Dermis microvascular lymphatic vessel endothelial cell (primary cell): ENCODE data around the gene PPFIA2. TPM values are rescaled to one million over a fixed set of nuclear protein-coding genes. Genes with fewer than 3 reads are reported as not detected.

Experiments used
- DNase-seq, 2 donors: peaks; one replicate each; pipeline versions ENCODE4 v3.0.0 to v3.0.0-alpha.2; 2010; ENCODE audit warnings: low read depth in 2 of 2
- total RNA-seq: library from RNA; depleted of rRNA; stranded (reverse); fragments of >200 nt; gene quantifications from 2 replicates; pipeline ENCODE4 v1.2.1, GENCODE V29; 2014

The PPFIA2 gene
- total RNA-seq, result not detected in 2 replicates

- no peak for DNase-seq
Observed at GRCh38 chr12:81759190-81760051, at the start of gene PPFIA2. Gene PPFIA2 (minus strand): TSS chr12:81759350.

- no peak for DNase-seq
Observed at GRCh38 chr12:81800298-81801148, 41.4 kb upstream of the PPFIA2 start.

GRCh38 chr12:81798294-81798693, 39.1 kb upstream of the PPFIA2 start:
- no peak for DNase-seq

- no peak for DNase-seq
Observed at GRCh38 chr12:81797100-81797499, 38.0 kb upstream of the PPFIA2 start.

GRCh38 chr12:81792666-81793065, 33.5 kb upstream of the PPFIA2 start:
- DNase-seq, result no peak

GRCh38 chr12:81779216-81779615, 20.1 kb upstream of the PPFIA2 start:
- no peak for DNase-seq

- DNase-seq, result no peak
Observed at GRCh38 chr12:81778719-81779118, 19.6 kb upstream of the PPFIA2 start.

- DNase-seq, result no peak
Observed at GRCh38 chr12:81758421-81759189, 545 bp downstream of the PPFIA2 start.

- no peak for DNase-seq
Observed at GRCh38 chr12:81757731-81758365, 1.3 kb downstream of the PPFIA2 start.

GRCh38 chr12:81729781-81730180, 29.4 kb downstream of the PPFIA2 start:
- no peak for DNase-seq

- DNase-seq, result no peak
Observed at GRCh38 chr12:81727391-81727790, 31.8 kb downstream of the PPFIA2 start.

GRCh38 chr12:81726634-81727033, 32.5 kb downstream of the PPFIA2 start:
- no peak for DNase-seq

- no peak for DNase-seq
Observed at GRCh38 chr12:81723361-81723760, 35.8 kb downstream of the PPFIA2 start.

GRCh38 chr12:81722004-81722403, 37.1 kb downstream of the PPFIA2 start:
- DNase-seq, result no peak

- DNase-seq, result no peak
Observed at GRCh38 chr12:81718616-81719015, 40.5 kb downstream of the PPFIA2 start.

- DNase-seq, result no peak
Observed at GRCh38 chr12:81712536-81712935, 46.6 kb downstream of the PPFIA2 start.

GRCh38 chr12:81705586-81705985, 53.6 kb downstream of the PPFIA2 start:
- no peak for DNase-seq

GRCh38 chr12:81699551-81699950, 59.6 kb downstream of the PPFIA2 start:
- DNase-seq, result no peak

GRCh38 chr12:81692008-81692407, 67.1 kb downstream of the PPFIA2 start:
- no peak for DNase-seq

- no peak for DNase-seq
Observed at GRCh38 chr12:81683881-81684280, 75.3 kb downstream of the PPFIA2 start.

GRCh38 chr12:81679614-81680013, 79.5 kb downstream of the PPFIA2 start:
- no peak for DNase-seq
